Liver (tissue), 9 donors: ENCODE data around the gene SYS1. TPM values are rescaled to one million over a fixed set of nuclear protein-coding genes. Genes with fewer than 3 reads are reported as not detected.

Source experiments
- DNase-seq: peaks from one replicate; pipeline ENCODE4 v3.0.0-alpha.2; 2017; ENCODE audit warnings: low spot score
- H3K27ac ChIP-seq, 2 donors: one replicate each; pipeline ENCODE4 v1.7.0; 2013; ENCODE audit warnings: inconsistent platforms in 2 of 2, low read length in 2 of 2, control low read depth in 1 of 2, low read depth in 1 of 2, mild to moderate bottlenecking in 1 of 2
- H3K27me3 ChIP-seq, 4 donors: one replicate each; pipeline versions ENCODE4 v1.6.1 to v1.7.0; 2013; ENCODE audit warnings: low read length in 3 of 4, inconsistent platforms in 1 of 4, mild to moderate bottlenecking in 1 of 4, moderate library complexity in 1 of 4; ENCODE audit not compliant: control insufficient read depth in 4 of 4, insufficient read depth in 4 of 4
- H3K36me3 ChIP-seq, 4 donors: one replicate each; pipeline versions ENCODE4 v1.6.1 to v1.7.0; 2013; ENCODE audit warnings: low read length in 3 of 4, mild to moderate bottlenecking in 3 of 4, low read depth in 1 of 4, moderate library complexity in 1 of 4; ENCODE audit not compliant: control insufficient read depth in 4 of 4, insufficient read depth in 3 of 4
- H3K4me1 ChIP-seq, 4 donors: one replicate each; pipeline versions ENCODE4 v1.6.1 to v1.7.0; 2013; ENCODE audit warnings: low read length in 3 of 4, mild to moderate bottlenecking in 3 of 4, moderate library complexity in 1 of 4; ENCODE audit not compliant: control insufficient read depth in 4 of 4, insufficient read depth in 4 of 4
- H3K4me3 ChIP-seq, 3 donors: one replicate each; pipeline versions ENCODE4 v1.6.1 to v1.7.0; 2013; ENCODE audit warnings: low read length in 3 of 3, control low read depth in 1 of 3, low read depth in 1 of 3, mild to moderate bottlenecking in 1 of 3
- H3K9ac ChIP-seq, 2 donors: one replicate each; pipeline ENCODE4 v1.7.0; 2013; ENCODE audit warnings: low read length in 2 of 2, mild to moderate bottlenecking in 2 of 2, moderate library complexity in 2 of 2, control low read depth in 1 of 2, low read depth in 1 of 2
- H3K9me3 ChIP-seq, 4 donors: one replicate each; pipeline versions ENCODE4 v1.6.1 to v1.7.0; 2013; ENCODE audit warnings: low read length in 3 of 4; ENCODE audit not compliant: control insufficient read depth in 4 of 4
- EGR1 ChIP-seq, 2 donors: IDR thresholded peaks; 2 replicates each; pipeline ENCODE4 v1.6.1; 2016 to 2018; ENCODE audit warnings: antibody characterized with exemption in 2 of 2, low read depth in 2 of 2
- FOXA1 ChIP-seq: IDR thresholded peaks from 2 replicates; pipeline ENCODE4 v1.6.1; 2016; ENCODE audit warnings: antibody characterized with exemption
- FOXA2 ChIP-seq: IDR thresholded peaks from 2 replicates; pipeline ENCODE4 v1.6.1; 2016; ENCODE audit warnings: antibody characterized with exemption
- GABPA ChIP-seq, 2 donors: IDR thresholded peaks in 1 of 2; conservative IDR thresholded peaks in 1 of 2; 2 replicates each; pipeline ENCODE4 v1.6.1; 2016; ENCODE audit warnings: antibody characterized with exemption in 2 of 2, mild to moderate bottlenecking in 1 of 2, moderate library complexity in 1 of 2
- HNF4A ChIP-seq, 2 donors: conservative IDR thresholded peaks; 2 replicates each; pipeline ENCODE4 v1.6.1; 2016; ENCODE audit warnings: antibody characterized with exemption in 2 of 2, mild to moderate bottlenecking in 2 of 2
- HNF4G ChIP-seq: IDR thresholded peaks from 2 replicates; pipeline ENCODE4 v1.6.1; 2016; ENCODE audit warnings: antibody characterized with exemption
- JUND ChIP-seq, 2 donors: IDR thresholded peaks; 2 replicates each; pipeline ENCODE4 v1.6.1; 2016; ENCODE audit warnings: antibody characterized with exemption in 2 of 2
- MAX ChIP-seq: IDR thresholded peaks from 2 replicates; pipeline ENCODE4 v1.6.1; 2016; ENCODE audit warnings: antibody characterized with exemption
- NR2F2 ChIP-seq: IDR thresholded peaks from 2 replicates; pipeline ENCODE4 v1.6.1; 2016; ENCODE audit warnings: antibody characterized with exemption
- REST ChIP-seq: IDR thresholded peaks from 2 replicates; pipeline ENCODE4 v1.6.1; 2016; ENCODE audit warnings: antibody characterized with exemption, mild to moderate bottlenecking
- RXRA ChIP-seq, 2 donors: IDR thresholded peaks; 2 replicates each; pipeline ENCODE4 v1.6.1; 2017 to 2018; ENCODE audit warnings: antibody characterized with exemption in 2 of 2, mild to moderate bottlenecking in 1 of 2
- SP1 ChIP-seq: IDR thresholded peaks from 2 replicates; pipeline ENCODE4 v1.6.1; 2018; ENCODE audit warnings: antibody characterized with exemption, mild to moderate bottlenecking
- TAF1 ChIP-seq: conservative IDR thresholded peaks from 2 replicates; pipeline ENCODE4 v1.6.1; 2016; ENCODE audit warnings: antibody characterized with exemption, mild to moderate bottlenecking
- YY1 ChIP-seq: IDR thresholded peaks from 2 replicates; pipeline ENCODE4 v1.6.1; 2016; ENCODE audit warnings: antibody characterized with exemption, mild to moderate bottlenecking
- ZBTB33 ChIP-seq: IDR thresholded peaks from 2 replicates; pipeline ENCODE4 v1.6.1; 2016; ENCODE audit warnings: antibody characterized with exemption
- WGBS: extraction: QIAGEN DNeasy Blood & Tissue Kit; methylation state at CpG from one replicate; pipeline ENCODE4 v1.1.7; 2013; 5-methylcytosine and 5-hydroxymethylcytosine counted together
- polyA plus RNA-seq, 2 donors: library from polyadenylated mRNA; stranded (reverse) in 1 of 2; unstranded in 1 of 2; fragments of 200-250 nt in 1 of 2; fragments of >200 nt in 1 of 2; fragmentation: Nextera tagmentation in 1 of 2; extraction: Ambion mirVana in 1 of 2; gene quantifications; one replicate each; pipeline versions ENCODE4 v1.2.1 to v1.2.3, GENCODE V29; 2013 to 2015
- total RNA-seq, 2 donors: library from RNA; depleted of rRNA; stranded (reverse); fragments of >200 nt; gene quantifications; one replicate each; pipeline ENCODE4 v1.2.3, GENCODE V29; 2014
- donor health status: healthy.
- donor health status: healthy.
- donor health status: healthy.
- donor health status: healthy.
- donor health status: healthy.

The SYS1 gene
- total and polyA plus RNA-seq, 4 donors: 15.0 to 37.8 (median 28.1) TPM

- peaks cover 0 to 3% (median 1%) of the 10 kb centered on the region in 4 donors for H3K36me3 ChIP-seq
- DNase-seq: no peak
- peaks cover 0 to 2% (median 0%) of the 10 kb centered on the region in 4 donors for H3K27me3 ChIP-seq
- no peak overlapping the region for H3K27ac ChIP-seq
- H3K4me3 ChIP-seq: no peak overlapping the region
- 82% methylated on average over 8 of the region's 8 CpGs for WGBS
- no peak for TF ChIP-seq NR2F2
- TF ChIP-seq JUND (IDR thresholded peaks at IDR 0.05): no peak
- no peak for TF ChIP-seq SP1
- TF ChIP-seq TAF1: no peak
- TF ChIP-seq EGR1 (IDR thresholded peaks at IDR 0.05; ENCODE audit: low read depth in 2 of 2): no peak
- TF ChIP-seq REST: no peak
- no peak for TF ChIP-seq GABPA (IDR thresholded peaks at IDR 0.05 in 1 of 2, conservative IDR thresholded peaks at IDR 0.05 in 1 of 2)
- H3K9ac ChIP-seq: no peak overlapping the region
- peaks cover 0 to 13% (median 11%) of the 10 kb centered on the region in 4 donors for H3K4me1 ChIP-seq
- H3K9me3 ChIP-seq: no peaks in the 10 kb centered on the region
Measured at GRCh38 chr20:45410887-45411286, 47.9 kb downstream of the SYS1 start.

GRCh38 chr20:45412653-45413052 lies 49.7 kb downstream of the SYS1 start:
- no peak for DNase-seq
- Histone ChIP-seq H3K9me3 (no peaks in the 10 kb centered on the region), H3K27me3 (no peaks in the 10 kb centered on the region), H3K36me3 (peaks cover 0 to 3% (median 1%) of the 10 kb centered on the region in 4 donors), H3K9ac (no peak overlapping the region), H3K4me1 (peaks cover 4 to 13% (median 11%) of the 10 kb centered on the region in 4 donors), H3K4me3 (no peak overlapping the region), H3K27ac (no peak overlapping the region)
- WGBS: 84% methylated on average over 5 of the region's 5 CpGs
- TF ChIP-seq RXRA (IDR thresholded peaks at IDR 0.05): no peak
- TF ChIP-seq FOXA2: no peak

- DNase-seq: no peak
- H3K4me3 ChIP-seq: no peak overlapping the region
- no peak for TF ChIP-seq JUND (IDR thresholded peaks at IDR 0.05)
- no peak for TF ChIP-seq ZBTB33
- TF ChIP-seq YY1: no peak
- no peak for TF ChIP-seq REST
- TF ChIP-seq FOXA2: no peak
- TF ChIP-seq FOXA1: no peak
- TF ChIP-seq MAX: no peak
- no peak for TF ChIP-seq RXRA (IDR thresholded peaks at IDR 0.05)
- TF ChIP-seq EGR1 (IDR thresholded peaks at IDR 0.05; ENCODE audit: low read depth in 2 of 2): no peak
- TF ChIP-seq TAF1: no peak
- TF ChIP-seq HNF4G: no peak
- TF ChIP-seq HNF4A (conservative IDR thresholded peaks at IDR 0.05): no peak
- peaks cover 4 to 13% (median 11%) of the 10 kb centered on the region in 4 donors for H3K4me1 ChIP-seq
- H3K27ac ChIP-seq: no peak overlapping the region
- no peaks in the 10 kb centered on the region for H3K9me3 ChIP-seq
- H3K36me3 ChIP-seq: peaks cover 0 to 3% (median 1%) of the 10 kb centered on the region in 4 donors
- WGBS: 78% methylated on average over 3 of the region's 3 CpGs
- no peaks in the 10 kb centered on the region for H3K27me3 ChIP-seq
- no peak overlapping the region for H3K9ac ChIP-seq
Measured at GRCh38 chr20:45413479-45413878, 50.5 kb downstream of the SYS1 start.
